WERI-Rb-1 (cell line): ENCODE data around the gene ACADM.
"Not testable (repeated sequence)": the region's sequence is repeated elsewhere in the genome, so short reads cannot be mapped to it uniquely, and the experiment has no call there.

ENCODE experiments used
- DNase-seq: peaks from one replicate; pipeline ENCODE4 v3.0.0-alpha.2; 2020
- H3K27ac ChIP-seq: fragments of 250-450 bp; sonication (Bioruptor Pico); 2 replicates; pipeline ENCODE4 v1.5.1; 2020; ENCODE audit warnings: mild to moderate bottlenecking, moderate library complexity
- H3K27me3 ChIP-seq: fragments of 250-450 bp; sonication (Bioruptor Pico); 2 replicates; pipeline ENCODE4 v1.5.1; 2021; ENCODE audit warnings: mild to moderate bottlenecking, low read depth, moderate library complexity; ENCODE audit not compliant: insufficient read depth, severe bottlenecking
- H3K36me3 ChIP-seq: fragments of 250-450 bp; sonication (Bioruptor Pico); 2 replicates; pipeline ENCODE4 v1.5.1; 2020; ENCODE audit warnings: mild to moderate bottlenecking, moderate library complexity
- H3K4me3 ChIP-seq: 2 replicates; pipeline ENCODE4 v1.5.1; 2011; ENCODE audit warnings: low read depth, mild to moderate bottlenecking, control low read depth, low read length
- H3K9me3 ChIP-seq: fragments of 250-450 bp; sonication (Bioruptor Pico); 2 replicates; pipeline ENCODE4 v1.5.1; 2021; ENCODE audit warnings: mild to moderate bottlenecking, moderate library complexity; ENCODE audit not compliant: severe bottlenecking
- CTCF ChIP-seq: IDR thresholded peaks from 2 replicates; pipeline ENCODE4 v1.5.1; 2011; ENCODE audit warnings: low read depth, mild to moderate bottlenecking, control low read depth, inconsistent platforms, low read length

Gene ACADM

DNA sequence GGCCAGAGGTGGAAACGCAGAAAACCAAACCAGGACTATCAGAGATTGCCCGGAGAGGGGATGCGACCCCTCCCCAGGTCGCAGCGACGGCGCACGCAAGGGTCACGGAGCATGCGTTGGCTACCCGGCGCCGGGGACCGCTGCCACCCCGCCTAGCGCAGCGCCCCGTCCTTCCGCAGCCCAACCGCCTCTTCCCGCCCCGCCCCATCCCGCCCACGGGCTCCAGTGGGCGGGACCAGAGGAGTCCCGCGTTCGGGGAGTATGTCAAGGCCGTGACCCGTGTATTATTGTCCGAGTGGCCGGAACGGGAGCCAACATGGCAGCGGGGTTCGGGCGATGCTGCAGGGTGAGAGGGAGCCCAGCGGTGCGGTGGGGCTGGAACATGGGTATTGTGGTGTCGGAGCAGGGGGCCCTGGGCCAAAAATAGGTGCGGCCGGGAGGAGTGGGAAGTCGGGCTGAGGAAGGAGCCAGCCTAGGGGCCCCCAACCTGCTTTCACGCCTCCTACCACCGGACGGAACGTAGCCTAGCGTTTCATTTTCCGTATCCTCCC is at the start of gene ACADM:
TSS of gene ACADM (plus strand) at position 238 of the 551 bp plus-strand sequence. CDS start at position 317, 79 bp downstream.
- Histone ChIP-seq H3K4me3 (peak within 1 kb of the TSS; percentile 69), H3K27me3 (no peaks in the 10 kb centered on the region), H3K36me3 (peaks cover 5% of the 10 kb centered on the region; the same call in 1 of the 2 replicates), H3K27ac (peak within 1 kb of the TSS; percentile 98), H3K9me3 (no peaks in the 10 kb centered on the region)
- TF ChIP-seq CTCF = no peak
- DNase-seq = peak; percentile 90

DNA sequence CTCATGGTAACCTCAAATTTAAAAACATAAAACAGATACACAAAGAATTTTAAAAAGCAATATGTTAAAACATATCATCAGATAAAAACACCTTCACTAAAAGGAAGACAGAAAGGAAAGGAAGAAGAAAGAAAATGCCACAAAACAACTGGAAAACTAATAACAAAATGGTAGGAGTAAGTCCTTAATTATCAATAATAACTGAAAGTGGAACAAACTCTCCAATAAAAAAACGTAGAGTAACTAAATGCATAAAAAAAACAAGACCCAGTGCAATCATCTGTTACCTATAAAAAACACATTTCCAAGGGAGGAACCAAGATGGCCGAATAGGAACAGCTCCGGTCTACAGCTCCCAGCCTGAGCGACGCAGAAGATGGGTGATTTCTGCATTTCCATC is 47.1 kb upstream of the ACADM start:
- Histone ChIP-seq H3K4me3 (no peak overlapping the region), H3K27ac (no peak overlapping the region), H3K27me3 (no peaks in the 10 kb centered on the region), H3K36me3 (no peaks in the 10 kb centered on the region), H3K9me3 (no peaks in the 10 kb centered on the region)
- no peak for TF ChIP-seq CTCF
- no peak for DNase-seq

- H3K4me3 ChIP-seq, H3K9me3 ChIP-seq, H3K27ac ChIP-seq, DNase-seq, H3K36me3 ChIP-seq, H3K27me3 ChIP-seq: not testable (repeated sequence)
Measured at GRCh38 chr1:75677964-75678363, 46.5 kb upstream of the ACADM start.

DNA sequence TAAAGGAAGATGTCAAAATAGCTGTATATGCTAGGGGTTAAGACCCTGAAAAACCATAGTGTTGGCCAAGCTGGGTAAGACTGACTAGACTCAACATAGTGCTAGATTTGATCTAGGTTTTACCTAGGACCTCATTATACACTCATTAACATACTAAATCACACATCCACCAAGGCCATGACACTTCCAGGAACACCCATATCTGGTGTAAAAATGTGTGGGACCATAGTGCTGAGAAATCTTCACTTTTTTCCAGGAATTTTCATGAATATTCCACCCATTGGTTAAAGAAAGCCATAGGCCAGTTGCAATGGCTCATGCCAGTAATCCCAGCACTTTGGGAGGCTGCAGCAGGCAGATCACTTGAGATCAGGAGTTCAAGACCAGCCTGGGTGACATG is 34.0 kb upstream of the ACADM start:
- Histone ChIP-seq H3K27ac (no peak overlapping the region), H3K36me3 (no peaks in the 10 kb centered on the region), H3K27me3 (no peaks in the 10 kb centered on the region), H3K4me3 (no peak overlapping the region), H3K9me3 (no peaks in the 10 kb centered on the region)
- DNase-seq = no peak
- TF ChIP-seq CTCF = no peak

DNA sequence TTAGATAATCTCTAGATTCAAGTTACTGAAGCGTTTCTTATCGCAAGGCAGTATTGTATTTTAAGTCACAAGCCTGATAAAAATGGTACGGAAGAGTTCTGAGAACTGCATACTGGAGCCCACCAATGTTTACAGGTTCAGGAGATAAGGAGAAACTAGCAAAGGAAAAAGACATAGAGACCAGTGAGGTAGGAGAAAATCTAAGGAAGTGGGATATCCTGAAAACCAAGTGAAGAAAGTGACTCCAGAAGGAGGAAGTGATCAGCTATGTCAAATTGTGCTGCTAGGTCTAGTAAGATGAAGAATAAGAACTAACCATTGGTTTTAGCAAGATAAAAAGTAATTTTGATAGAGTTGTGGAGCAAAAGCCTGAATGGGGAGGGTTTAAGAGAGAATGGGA is 31.0 kb upstream of the ACADM start:
- Histone ChIP-seq H3K4me3 (no peak overlapping the region), H3K27ac (no peak overlapping the region), H3K36me3 (no peaks in the 10 kb centered on the region), H3K27me3 (no peaks in the 10 kb centered on the region), H3K9me3 (no peaks in the 10 kb centered on the region)
- no peak for DNase-seq
- TF ChIP-seq CTCF = no peak

- H3K27me3 ChIP-seq = no peaks in the 10 kb centered on the region
- no peak for TF ChIP-seq CTCF
- no peak overlapping the region for H3K4me3 ChIP-seq
- no peak for DNase-seq
- H3K36me3 ChIP-seq = no peaks in the 10 kb centered on the region
- H3K27ac ChIP-seq = no peak overlapping the region
- no peaks in the 10 kb centered on the region for H3K9me3 ChIP-seq
Measured at GRCh38 chr1:75696000-75696399, 28.5 kb upstream of the ACADM start.
